ENCODE data around the gene RAB21. TPM values are rescaled to one million over a fixed set of nuclear protein-coding genes. Genes with fewer than 3 reads are reported as not detected.

RAB21 gene, protein sequence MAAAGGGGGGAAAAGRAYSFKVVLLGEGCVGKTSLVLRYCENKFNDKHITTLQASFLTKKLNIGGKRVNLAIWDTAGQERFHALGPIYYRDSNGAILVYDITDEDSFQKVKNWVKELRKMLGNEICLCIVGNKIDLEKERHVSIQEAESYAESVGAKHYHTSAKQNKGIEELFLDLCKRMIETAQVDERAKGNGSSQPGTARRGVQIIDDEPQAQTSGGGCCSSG
- total RNA-seq = 10 to 100 TPM; 12.9 to 49.5 (median 33.1) TPM

DNA sequence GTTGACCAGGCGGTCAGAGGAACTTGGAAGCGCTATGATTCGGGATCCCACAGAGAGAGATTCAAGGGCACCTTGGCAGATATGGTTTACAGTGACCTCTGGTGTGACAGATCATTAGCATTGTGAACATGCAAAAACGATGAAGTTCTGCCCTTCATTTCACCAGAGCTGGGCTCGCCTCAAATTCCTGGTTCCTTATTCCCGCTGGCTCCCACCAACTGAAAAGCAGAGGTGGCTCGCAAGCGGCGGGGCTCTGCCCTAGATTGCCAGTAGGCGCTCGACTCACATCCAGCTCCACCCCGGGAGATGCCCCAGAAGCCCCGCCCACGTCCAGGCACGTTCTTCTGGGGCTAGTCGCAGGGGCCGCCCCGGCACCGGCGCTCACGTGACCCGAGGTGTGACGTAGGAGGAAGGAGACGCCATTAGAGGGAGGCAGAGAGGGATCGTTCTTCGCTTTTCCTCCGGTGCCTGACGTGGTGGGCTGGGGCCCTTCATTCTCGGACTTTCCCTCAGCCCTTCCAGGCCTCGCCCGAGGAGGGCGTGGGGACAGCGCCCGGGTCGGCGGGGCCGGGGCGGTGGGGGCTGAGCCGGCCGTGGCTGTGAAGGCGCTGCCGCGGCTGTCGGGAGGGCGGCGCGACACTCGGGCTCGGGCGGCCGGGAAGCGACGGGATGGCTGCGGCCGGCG lies at the start of gene RAB21:
Gene RAB21 (plus strand): TSS at position 403 of the 685 bp plus-strand sequence. CDS start 267 bp downstream, at position 670.
- peak; percentile 97 for ATAC-seq (ENCODE audit: low FRiP score)
- TF ChIP-seq CTCF (IDR thresholded peaks at IDR 0.05) = no peak
- DNase-seq (ENCODE audit: low spot score) = peak; percentile 99

- no peak for TF ChIP-seq CTCF (IDR thresholded peaks at IDR 0.05)
- DNase-seq (ENCODE audit: low spot score) (no peak), ATAC-seq (ENCODE audit: low FRiP score) (no peak)
These were observed 49.7 kb upstream of the RAB21 start for GRCh38 chr12:71704920-71705319.

GRCh38 chr12:71708658-71709057 lies 46.0 kb upstream of the RAB21 start:
- ATAC-seq (ENCODE audit: low FRiP score) (no peak), DNase-seq (ENCODE audit: low spot score) (no peak)

DNA sequence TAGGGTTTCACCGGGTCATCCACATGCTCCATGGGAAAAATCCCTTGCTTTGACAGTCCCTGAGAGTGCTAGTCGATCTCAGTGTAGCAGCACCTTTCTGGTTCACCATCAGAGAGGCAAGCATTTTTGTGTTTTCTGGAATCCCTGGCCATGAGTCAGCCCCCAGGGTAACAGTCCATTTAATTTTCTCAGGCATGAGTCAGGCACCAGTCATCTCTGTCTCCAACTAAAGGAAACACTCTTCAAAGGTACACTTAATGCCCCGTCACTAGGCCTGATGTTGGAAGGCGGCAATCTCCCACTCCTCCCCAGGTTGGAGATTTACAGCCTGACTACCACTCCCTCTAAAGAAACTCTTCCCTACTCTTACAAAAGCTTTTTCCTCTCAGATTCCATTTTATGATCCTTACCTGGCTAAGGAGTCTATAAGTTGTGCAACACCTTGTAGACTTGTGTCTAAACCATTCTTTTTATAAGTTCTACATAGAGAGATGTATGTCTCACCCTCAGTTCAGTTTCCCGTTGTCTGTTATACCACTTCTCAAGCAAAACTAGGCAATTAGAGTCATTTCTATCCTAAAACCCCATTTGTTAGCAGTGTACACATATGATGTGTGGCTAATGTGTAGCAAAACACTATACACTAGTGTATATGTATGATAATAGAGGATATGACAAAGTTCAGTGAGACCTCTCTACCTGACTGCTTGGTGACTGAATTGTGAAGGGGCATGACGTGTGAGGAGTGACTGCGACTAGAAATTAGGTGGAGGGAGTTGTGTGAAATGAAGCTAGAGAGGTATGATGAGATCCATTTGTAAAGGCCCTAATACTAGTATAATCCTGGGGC lies 44.2 kb upstream of the RAB21 start:
- TF ChIP-seq CTCF (IDR thresholded peaks at IDR 0.05) = no peak
- ATAC-seq (ENCODE audit: low FRiP score) (peak; percentile 89), DNase-seq (ENCODE audit: low spot score) (no peak)

More at GRCh38 chr12:71708658-71709057, 46.0 kb upstream of the RAB21 start:
- TF ChIP-seq CTCF (IDR thresholded peaks at IDR 0.05) = no peak

DNA sequence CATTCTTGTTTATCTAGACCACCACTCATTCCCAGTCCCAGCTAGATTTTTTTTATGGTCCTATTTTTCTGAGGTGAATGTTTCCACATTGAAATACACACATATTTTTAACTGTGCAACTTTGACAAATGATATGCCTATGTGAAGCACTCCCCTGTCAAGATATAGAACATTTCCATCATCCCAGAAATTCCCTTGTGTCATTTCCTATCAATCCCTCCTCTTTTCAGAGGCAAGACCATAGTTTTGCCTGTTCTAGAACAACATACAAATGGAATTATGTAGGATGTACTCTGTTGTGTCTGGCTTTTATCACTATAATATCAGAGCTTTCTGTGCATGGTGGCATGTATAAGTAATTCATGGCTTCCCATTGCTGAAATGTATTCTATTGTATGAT lies 36.1 kb upstream of the RAB21 start:
- ATAC-seq (ENCODE audit: low FRiP score) (no peak), DNase-seq (ENCODE audit: low spot score) (no peak)
- no peak for TF ChIP-seq CTCF (IDR thresholded peaks at IDR 0.05)

GRCh38 chr12:71719647-71720370 lies 34.9 kb upstream of the RAB21 start:
- DNase-seq (ENCODE audit: low spot score) = no peak
- TF ChIP-seq CTCF (IDR thresholded peaks at IDR 0.05) = no peak
- ATAC-seq (ENCODE audit: low FRiP score) = peak; percentile 73
